Upper lobe of left lung (tissue), 4 donors: ENCODE data around the gene NXF1.
"Not testable (repeated sequence)": the region's sequence is repeated elsewhere in the genome, so short reads cannot be mapped to it uniquely, and the experiment has no call there.

Experiments used
- CTCF ChIP-seq, 6 experiments: fragments of 450-650 bp in 4 of 6; fragments of 200-600 bp in 2 of 6; sonication (generic) in 2 of 6; IDR thresholded peaks; one replicate each; pipeline ENCODE4 v1.5.1; 2016 to 2019; ENCODE audit warnings: antibody characterized with exemption in 6 of 6
- EP300 ChIP-seq, 4 donors: sonication (generic); formaldehyde crosslinking; IDR thresholded peaks; one replicate each; pipeline ENCODE4 v1.5.1; 2017; ENCODE audit warnings: antibody characterized with exemption in 4 of 4, control low read depth in 2 of 4
- POLR2A ChIP-seq, 4 donors: fragments of 450-650 bp; IDR thresholded peaks; one replicate each; pipeline ENCODE4 v1.5.1; 2016 to 2017; ENCODE audit warnings: antibody characterized with exemption in 4 of 4, mild to moderate bottlenecking in 2 of 4

GRCh38 chr11:62828130-62828529 is 22.9 kb upstream of the NXF1 start:
- not testable (repeated sequence) for TF ChIP-seq POLR2A, CTCF, EP300 (IDR thresholded peaks at IDR 0.05)
